AML-193 (cell line): Measurements from ENCODE around the gene ACAA2.
A peak's percentile ranks its signal among the peaks of the same experiment; 100 is the strongest.
"Not testable (repeated sequence)": the region's sequence is repeated elsewhere in the genome, so short reads cannot be mapped to it uniquely, and the experiment has no call there.

ENCODE experiments used
- DNase-seq, 2 experiments: peaks; one replicate each; lab custom pipeline; 2025; lab: John Stamatoyannopoulos, UW

ACAA2 gene

GRCh38 chr18:49845629-49846360 is 32.5 kb upstream of the ACAA2 start:
- no peak for DNase-seq

- DNase-seq, result no peak
These were observed 31.6 kb upstream of the ACAA2 start for GRCh38 chr18:49844903-49845302.

DNA sequence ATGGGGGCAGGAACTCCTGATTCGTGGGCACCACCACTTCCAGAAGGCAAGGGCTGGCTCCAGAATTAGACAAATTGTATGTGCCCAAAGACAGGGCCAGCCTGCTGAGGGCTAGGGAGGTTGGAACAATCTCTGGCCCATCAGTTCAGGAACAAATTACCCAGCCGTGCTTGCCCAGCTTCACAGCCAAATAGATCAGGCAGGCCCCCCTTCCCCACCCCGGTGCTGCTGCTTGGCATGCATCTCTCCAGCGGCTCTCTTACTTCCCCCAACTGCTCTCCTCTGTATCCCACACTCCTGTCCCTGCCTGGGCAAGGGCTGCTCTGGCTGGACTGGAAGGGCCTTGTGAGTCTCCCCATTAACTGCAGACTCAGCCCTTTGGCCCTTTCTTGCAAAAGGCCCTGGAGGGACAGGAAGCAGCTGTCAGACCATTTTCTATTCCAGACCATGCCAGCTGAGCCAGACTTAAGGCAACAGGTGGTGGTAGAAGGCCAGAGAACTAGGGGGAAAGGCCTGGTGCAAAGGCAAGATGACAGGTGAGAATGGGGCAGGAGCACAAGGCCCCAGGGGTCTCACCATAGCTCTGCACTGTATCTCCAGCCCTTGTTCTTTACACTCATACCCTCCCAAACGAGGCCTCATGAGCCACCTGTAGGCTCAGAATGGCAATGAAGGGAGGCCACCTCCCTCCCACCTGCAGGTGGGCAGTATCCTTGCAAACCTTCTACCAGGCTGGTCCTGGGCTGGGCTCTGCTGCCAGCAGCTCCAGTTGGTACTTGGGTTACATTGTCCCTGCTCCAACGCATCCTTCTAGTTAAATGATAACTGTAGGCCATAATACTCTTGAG is 30.7 kb upstream of the ACAA2 start:
- DNase-seq, result no peak

DNA sequence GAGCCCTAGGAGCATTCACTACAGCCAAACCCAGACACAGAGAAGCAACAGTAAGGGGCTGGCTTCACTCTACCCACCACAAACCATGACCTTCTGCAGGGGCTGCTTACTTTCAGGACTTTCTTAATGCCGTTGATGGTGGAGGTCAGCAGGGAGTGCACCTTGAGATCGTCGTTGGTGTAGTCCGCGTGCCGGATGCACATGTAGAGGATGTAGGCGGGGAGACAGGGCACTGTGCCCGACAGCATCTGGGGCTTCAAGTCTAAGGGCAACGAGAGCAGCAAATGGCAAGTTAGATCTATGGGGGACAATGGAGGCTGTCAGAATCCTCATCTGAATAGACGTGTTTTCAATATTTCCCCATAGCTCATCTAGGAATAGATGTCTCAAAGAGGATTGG is 29.8 kb upstream of the ACAA2 start:
- DNase-seq, result no peak

GRCh38 chr18:49842656-49843055 is 29.3 kb upstream of the ACAA2 start:
- DNase-seq, result no peak

GRCh38 chr18:49841236-49842217 is 28.2 kb upstream of the ACAA2 start:
- no peak for DNase-seq

DNA sequence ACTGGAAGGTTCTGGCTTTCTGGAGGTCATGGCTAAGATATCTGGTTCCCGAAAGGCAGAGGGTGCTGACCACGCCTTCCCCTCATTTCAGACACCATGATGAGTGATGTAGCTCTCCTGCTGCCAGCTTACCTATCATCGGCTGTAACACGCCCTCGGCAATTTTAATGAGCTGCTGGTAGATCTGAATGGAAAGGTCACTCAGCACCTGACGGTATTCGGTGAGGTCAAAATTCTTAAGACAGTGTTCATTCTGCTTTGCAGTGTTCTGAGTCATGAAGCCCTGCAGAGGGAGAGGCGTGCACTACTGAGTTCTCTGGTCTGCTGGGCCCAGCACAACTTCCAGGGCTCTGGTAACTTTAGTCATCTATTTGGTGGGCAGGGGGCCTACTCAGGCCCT is 25.7 kb upstream of the ACAA2 start:
- no peak for DNase-seq

DNA sequence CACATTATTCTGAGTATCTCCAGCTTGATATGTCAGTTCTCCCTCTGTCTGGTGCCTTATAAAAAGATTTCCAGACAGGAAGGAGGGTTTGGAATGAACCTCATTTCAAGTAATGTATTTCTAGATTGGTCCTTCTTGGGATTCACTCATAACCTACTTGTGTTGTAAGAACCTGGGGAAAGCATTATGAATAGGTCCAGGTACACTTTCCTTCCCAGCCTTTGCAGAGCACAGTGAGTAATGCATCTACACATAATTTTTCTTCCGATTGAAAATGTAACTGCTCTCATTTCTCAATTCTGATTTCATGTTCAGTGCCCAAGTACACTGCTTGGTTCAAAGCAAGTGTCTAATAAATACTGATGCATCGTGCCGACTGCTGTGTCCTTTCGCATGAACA is 25.0 kb upstream of the ACAA2 start:
- no peak for DNase-seq

GRCh38 chr18:49837889-49838288 is 24.6 kb upstream of the ACAA2 start:
- no peak for DNase-seq

- DNase-seq, result not testable (repeated sequence)
These were observed 24.0 kb upstream of the ACAA2 start for GRCh38 chr18:49837316-49837835.

DNA sequence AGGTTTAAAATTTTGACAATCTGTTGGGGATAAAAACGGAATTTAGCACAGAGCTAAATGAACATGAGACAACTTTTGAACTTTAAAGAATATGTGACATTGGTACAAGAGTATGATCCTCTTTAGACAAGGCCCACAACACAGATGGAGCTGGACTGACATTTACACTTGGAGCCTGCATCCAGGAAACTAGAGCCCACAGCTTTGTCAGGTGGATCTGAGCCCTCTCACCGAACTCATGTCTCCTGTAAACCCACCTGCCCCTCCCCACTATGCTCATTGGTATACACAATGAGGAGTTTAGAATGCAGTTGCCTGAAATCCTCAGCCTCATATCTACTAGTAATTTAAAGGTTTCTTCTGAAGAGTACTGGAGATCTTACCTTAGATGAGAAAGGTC is 22.1 kb upstream of the ACAA2 start:
- no peak for DNase-seq

DNA sequence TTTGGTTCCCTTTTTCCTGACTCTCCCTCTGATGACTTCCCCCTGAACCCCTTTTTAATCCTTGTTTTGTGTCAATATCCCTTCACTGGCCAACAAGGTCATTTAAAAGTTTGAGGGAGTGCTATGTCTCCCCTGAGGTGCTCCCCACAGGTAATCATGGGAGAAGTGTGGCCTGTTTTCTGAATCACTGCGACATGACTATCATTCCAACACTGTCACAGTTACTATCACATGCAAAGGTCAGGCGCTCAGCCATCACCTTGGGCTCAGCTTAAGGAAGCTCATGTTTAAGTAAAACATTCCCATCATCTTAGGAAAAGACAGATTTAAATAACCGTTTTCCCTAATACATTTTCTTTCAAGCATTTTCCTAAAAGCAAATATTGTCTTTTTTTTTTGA is 20.9 kb upstream of the ACAA2 start:
- no peak for DNase-seq

DNA sequence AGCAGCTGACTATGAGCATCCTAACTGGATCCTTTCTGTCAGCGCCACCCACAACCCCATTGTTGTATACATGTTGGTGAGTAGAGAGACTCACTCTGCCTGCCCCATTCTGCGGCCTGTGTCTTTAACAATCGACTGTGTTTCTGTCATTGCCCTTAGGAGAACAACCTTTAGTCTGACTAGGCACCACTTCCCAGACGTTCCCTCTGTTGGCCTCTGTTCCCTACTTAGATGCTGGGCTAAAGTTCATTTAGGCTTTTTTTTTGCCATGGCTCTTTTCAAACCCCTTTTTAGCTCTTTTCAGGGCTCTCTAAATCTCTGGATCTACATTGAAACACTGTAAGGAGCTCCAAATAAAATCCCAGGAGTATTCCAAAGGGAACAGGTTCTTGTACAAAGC is 20.5 kb upstream of the ACAA2 start:
- DNase-seq, result no peak

DNA sequence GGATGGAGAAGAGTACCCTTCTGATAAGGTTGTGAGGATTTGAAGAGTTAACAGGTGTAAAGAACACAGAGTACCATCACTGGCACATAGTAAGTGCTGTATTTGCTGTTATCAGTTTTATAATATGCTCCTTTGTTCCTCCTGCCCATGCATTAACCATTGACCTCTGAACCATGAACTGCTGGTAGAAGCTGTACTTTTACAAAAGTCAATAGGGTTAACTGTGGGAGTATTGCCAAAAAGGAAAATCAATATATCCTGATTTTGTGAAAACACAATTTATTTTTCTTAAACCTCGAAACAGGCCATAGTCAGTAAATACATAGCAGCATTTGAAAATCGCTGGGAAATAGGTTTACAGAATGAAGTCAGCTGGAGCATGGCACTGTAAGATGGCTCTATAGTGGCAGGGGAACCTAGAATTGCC is 18.9 kb upstream of the ACAA2 start:
- no peak for DNase-seq

DNA sequence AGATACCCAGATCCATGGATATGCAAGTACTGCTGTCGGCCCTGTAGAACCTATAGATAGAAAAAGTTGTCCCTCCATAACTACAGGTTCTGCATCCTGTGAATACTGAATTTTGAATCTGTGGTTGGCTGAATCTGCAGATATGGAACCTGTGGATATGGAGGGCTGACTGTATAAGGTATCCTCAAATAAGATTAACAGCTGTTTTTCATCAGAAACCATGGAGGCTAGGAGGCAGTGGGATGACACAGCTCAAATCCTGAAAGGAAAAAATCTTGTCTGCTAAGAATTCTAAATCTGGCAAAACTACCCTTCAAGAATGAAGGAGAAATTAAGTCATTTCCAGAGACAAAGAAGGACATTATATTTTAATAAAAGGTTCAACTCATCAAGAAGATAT is 14.7 kb upstream of the ACAA2 start:
- DNase-seq, result no peak

DNA sequence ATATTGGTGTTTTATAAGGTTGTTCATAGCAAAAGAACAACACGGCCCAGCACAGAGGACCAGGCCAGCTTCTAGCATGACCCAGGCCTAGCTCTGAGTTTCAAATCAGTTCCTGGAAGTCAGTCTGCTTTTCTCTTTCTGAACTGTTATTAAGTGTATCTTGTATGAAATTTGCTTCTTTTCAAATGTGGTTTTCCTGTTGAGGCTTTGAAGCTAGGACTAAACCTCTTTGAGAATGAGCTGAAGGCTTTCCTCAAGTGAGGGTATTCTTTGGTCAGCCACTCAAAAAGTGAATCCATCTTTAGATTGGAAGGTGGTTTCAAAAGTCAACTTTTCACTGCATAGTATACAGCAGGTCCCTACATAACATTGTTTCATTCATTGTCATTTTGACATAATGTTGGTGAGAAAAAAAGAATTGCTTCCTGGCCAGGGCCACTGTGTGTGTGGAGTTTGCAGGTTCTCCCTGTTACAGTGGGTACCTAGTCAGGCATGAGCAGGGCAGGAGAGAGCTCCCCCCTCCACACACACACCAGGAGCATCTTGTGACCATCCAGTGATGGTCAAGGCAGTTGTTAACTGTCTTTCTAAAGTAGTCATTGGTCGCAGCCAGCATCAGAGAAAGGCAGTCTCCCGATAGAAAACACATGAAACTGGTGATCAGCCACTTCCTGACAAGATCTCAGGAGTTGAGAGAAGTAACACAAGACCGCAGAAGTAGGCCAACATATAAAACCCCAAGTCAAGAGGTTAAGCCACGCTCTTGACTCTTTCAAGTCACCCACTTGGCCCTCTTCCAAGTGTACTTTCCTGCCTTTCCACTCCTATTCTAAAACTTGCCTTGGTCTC is 6.7 kb upstream of the ACAA2 start:
- peak; percentile 12 to 24 for DNase-seq

GRCh38 chr18:49819071-49819662 is 5.8 kb upstream of the ACAA2 start:
- no peak for DNase-seq

DNA sequence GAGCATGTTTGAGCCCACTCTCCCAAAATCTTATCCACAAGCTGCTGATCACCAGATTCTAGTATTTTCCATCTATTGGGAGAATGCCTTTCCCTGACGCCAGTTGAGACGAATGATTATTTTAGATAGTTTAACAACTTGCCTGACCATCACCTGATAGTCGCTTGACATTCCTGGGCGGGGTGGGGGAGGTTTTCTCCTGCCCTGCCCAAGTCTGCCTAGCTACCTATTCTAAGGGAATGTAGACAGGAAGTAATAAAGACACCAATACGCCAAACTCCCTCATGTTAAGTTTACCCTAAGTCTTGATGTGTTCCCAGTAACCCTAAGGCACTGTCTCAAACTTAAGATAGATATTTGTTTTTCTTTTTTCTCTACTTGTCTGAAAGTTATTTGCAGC is 4.6 kb upstream of the ACAA2 start:
- DNase-seq, result no peak

- peak in 1 of 2 experiments; percentile 1 for DNase-seq
These were observed 2.6 kb upstream of the ACAA2 start for GRCh38 chr18:49815927-49816326.

- peak; percentile 44 to 52 for DNase-seq
These were observed 790 bp upstream of the ACAA2 start for GRCh38 chr18:49814147-49814499.

DNA sequence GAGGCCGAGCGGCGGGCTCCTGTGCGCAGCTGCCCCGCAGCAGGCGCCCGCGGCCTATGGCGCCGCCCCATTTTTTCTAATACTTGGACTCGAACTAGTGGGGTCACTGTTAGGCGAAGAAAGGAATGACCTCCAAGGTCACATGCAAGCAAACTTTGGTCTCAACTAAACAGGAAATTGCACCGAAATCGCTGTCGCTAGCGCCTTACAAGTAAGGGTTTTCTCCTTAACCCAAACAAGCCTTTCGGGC is 339 bp downstream of the ACAA2 start:
- peak; percentile 28 to 38 for DNase-seq
